SW 1271 (cell line): ENCODE data around the gene RPS6KA5.

Experiments used
- DNase-seq, 2 experiments: peaks; one replicate each; lab custom pipeline; 2025; lab: John Stamatoyannopoulos, UW

RPS6KA5 gene

GRCh38 chr14:90938615-90939014 lies 121.8 kb downstream of the RPS6KA5 start:
- no peak for DNase-seq

GRCh38 chr14:90936757-90937440 lies 123.5 kb downstream of the RPS6KA5 start:
- DNase-seq = no peak

GRCh38 chr14:90924621-90925340 lies 135.7 kb downstream of the RPS6KA5 start:
- DNase-seq = no peak

- DNase-seq = no peak
These were observed 138.3 kb downstream of the RPS6KA5 start for GRCh38 chr14:90922141-90922540.

- DNase-seq = no peak
These were observed 149.3 kb downstream of the RPS6KA5 start for GRCh38 chr14:90911121-90911520.

GRCh38 chr14:90907178-90907577 lies 153.3 kb downstream of the RPS6KA5 start:
- DNase-seq = no peak

- DNase-seq = no peak
These were observed 154.9 kb downstream of the RPS6KA5 start for GRCh38 chr14:90905531-90905930.

GRCh38 chr14:90903101-90903500 lies 157.3 kb downstream of the RPS6KA5 start:
- peak in 1 of 2 experiments; percentile 52 for DNase-seq

GRCh38 chr14:90900476-90901083 lies 159.9 kb downstream of the RPS6KA5 start:
- peak in 1 of 2 experiments; percentile 7 for DNase-seq

- DNase-seq = no peak
These were observed 163.4 kb downstream of the RPS6KA5 start for GRCh38 chr14:90897022-90897421.

- DNase-seq = no peak
These were observed 166.2 kb downstream of the RPS6KA5 start for GRCh38 chr14:90894241-90894640.

GRCh38 chr14:90893510-90893909 lies 166.9 kb downstream of the RPS6KA5 start:
- DNase-seq = no peak

- DNase-seq = no peak
These were observed 167.5 kb downstream of the RPS6KA5 start for GRCh38 chr14:90892970-90893369.

GRCh38 chr14:90891326-90891725 lies 169.1 kb downstream of the RPS6KA5 start:
- DNase-seq = no peak

- DNase-seq = no peak
These were observed 170.0 kb downstream of the RPS6KA5 start for GRCh38 chr14:90890322-90891020.

GRCh38 chr14:90886297-90886815 lies 174.1 kb downstream of the RPS6KA5 start:
- no peak for DNase-seq

GRCh38 chr14:90883782-90884181 lies 176.7 kb downstream of the RPS6KA5 start:
- DNase-seq = no peak

- DNase-seq = no peak
These were observed 177.2 kb downstream of the RPS6KA5 start for GRCh38 chr14:90883197-90883596.

GRCh38 chr14:90880282-90880681 lies 180.2 kb downstream of the RPS6KA5 start:
- DNase-seq = no peak

- DNase-seq = no peak
These were observed 185.8 kb downstream of the RPS6KA5 start for GRCh38 chr14:90874599-90874998.

- DNase-seq = no peak
These were observed 188.7 kb downstream of the RPS6KA5 start for GRCh38 chr14:90871605-90872233.
